ENCODE measurements around the gene DDX52.

The DDX52 gene

DNA sequence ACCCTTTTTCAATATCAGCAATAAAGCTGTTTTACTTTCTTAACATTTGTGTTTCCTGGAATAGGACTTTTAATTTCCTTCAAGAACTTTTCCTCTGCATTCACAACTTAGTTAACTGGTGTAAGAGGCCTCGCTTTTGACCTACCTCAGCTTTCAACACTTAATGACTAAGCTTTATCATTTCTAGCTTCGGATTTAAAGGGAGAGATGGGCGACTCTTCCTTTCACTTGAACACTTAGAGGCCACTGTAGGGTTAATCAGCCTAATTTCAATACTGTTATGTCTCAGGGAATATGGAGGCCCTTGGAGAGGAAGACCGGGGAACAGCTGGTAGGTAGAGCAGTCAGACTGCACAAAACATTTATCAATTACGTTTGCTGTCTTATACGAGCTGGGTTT lies 38.7 kb downstream of the DDX52 start:
- in situ Hi-C loops (cut with HindIII; ENCODE audit: low sequenced_read_pairs): no loop called here
- TF ChIP-seq, protein P1, sequence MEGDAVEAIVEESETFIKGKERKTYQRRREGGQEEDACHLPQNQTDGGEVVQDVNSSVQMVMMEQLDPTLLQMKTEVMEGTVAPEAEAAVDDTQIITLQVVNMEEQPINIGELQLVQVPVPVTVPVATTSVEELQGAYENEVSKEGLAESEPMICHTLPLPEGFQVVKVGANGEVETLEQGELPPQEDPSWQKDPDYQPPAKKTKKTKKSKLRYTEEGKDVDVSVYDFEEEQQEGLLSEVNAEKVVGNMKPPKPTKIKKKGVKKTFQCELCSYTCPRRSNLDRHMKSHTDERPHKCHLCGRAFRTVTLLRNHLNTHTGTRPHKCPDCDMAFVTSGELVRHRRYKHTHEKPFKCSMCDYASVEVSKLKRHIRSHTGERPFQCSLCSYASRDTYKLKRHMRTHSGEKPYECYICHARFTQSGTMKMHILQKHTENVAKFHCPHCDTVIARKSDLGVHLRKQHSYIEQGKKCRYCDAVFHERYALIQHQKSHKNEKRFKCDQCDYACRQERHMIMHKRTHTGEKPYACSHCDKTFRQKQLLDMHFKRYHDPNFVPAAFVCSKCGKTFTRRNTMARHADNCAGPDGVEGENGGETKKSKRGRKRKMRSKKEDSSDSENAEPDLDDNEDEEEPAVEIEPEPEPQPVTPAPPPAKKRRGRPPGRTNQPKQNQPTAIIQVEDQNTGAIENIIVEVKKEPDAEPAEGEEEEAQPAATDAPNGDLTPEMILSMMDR (IDR thresholded peaks at IDR 0.05; ENCODE audit: low read depth, low read length, missing control alignments): no peak
- no peak overlapping the region for H3K4me3 ChIP-seq (ENCODE audit: low read depth, low read length)
- no peak for DNase-seq (ENCODE audit: low read depth)

DNA sequence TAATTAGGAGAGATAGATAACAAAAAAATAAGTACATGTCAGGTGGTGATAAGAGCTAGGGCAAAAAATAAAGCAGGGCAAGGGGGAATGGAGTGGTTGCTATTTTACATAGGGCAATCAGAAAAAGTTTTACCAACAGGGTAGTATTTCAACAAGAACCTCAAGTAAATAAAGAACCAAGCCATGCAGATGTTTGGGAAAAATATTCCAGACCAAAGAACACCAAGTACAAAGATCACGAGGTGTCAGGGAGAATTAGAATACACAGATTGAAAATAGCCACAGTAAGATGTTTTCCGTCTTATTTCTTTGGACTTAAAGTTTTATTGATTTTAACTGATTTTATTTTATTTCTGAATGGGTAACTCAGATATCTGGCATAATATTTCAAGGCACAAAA lies 45.1 kb downstream of the DDX52 start:
- no peak overlapping the region for H3K4me3 ChIP-seq (ENCODE audit: low read depth, low read length)
- TF ChIP-seq, protein P1 (IDR thresholded peaks at IDR 0.05; ENCODE audit: low read depth, low read length, missing control alignments): no peak
- in situ Hi-C loops (cut with HindIII; ENCODE audit: low sequenced_read_pairs): no loop called here
- DNase-seq (ENCODE audit: low read depth): no peak

DNA sequence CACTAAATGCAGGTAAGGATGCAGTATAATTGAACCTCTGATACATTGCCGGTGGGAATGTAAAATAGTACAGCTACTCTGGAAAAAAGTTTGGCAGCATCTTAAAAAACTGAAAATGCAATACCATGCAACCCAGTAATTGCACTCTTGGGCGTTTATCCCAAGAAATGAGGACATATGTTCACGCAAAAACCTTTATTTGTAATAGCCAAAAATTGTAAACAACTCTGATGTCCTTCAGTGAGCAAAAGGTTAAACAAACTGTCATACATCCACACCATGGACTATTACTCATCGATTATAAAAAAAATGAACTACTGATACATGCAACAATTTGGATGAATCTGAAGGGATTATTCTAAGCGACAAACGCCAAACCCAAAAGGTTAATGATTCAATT lies 51.0 kb downstream of the DDX52 start:
- no peak for DNase-seq (ENCODE audit: low read depth)
- in situ Hi-C loops (cut with HindIII; ENCODE audit: low sequenced_read_pairs): no loop called here
- H3K4me3 ChIP-seq (ENCODE audit: low read depth, low read length): no peak overlapping the region
- TF ChIP-seq, protein P1 (IDR thresholded peaks at IDR 0.05; ENCODE audit: low read depth, low read length, missing control alignments): no peak

DNA sequence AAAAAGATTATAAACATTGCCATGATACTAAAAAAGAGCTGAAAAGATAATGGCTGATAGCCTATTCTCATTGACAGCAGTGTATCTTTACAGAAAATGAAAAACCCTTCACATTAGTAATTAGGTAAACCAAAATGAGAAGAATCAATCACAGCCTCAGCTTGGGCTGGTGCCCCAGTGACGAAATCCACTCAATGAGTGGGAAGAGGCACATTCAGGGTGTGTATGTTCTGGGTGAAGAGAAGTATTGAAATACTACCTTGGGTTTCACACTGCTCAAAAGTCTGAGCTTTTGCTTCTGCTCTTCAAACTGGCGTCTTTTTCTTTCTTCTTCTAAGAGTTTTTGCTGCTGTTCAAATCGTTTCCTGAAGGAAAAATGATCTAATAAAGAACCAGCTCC lies 58.2 kb downstream of the DDX52 start:
- in situ Hi-C loops (cut with HindIII; ENCODE audit: low sequenced_read_pairs): no loop called here
- no peak overlapping the region for H3K4me3 ChIP-seq (ENCODE audit: low read depth, low read length)
- no peak for DNase-seq (ENCODE audit: low read depth)
- TF ChIP-seq, protein P1 (IDR thresholded peaks at IDR 0.05; ENCODE audit: low read depth, low read length, missing control alignments): no peak

DNA sequence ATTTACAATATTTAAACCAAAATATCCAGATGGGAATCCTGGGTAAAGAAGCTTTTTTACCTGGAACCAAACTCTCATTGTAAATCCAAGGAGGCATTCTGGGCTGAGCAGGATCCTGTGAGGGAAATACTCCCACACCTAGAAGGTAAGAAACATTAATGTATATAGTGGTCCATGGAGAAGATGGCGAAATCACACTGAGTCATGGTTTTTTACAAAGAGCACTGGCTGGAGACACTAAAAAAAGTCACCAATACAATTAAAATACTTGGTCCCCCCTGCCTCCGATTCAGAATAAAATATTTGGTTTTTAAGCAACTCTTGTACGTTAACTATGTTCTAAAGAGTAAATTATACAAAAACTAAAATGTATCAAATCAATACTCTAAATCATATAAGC lies 67.0 kb downstream of the DDX52 start:
- in situ Hi-C loops (cut with HindIII; ENCODE audit: low sequenced_read_pairs): no loop called here

DNA sequence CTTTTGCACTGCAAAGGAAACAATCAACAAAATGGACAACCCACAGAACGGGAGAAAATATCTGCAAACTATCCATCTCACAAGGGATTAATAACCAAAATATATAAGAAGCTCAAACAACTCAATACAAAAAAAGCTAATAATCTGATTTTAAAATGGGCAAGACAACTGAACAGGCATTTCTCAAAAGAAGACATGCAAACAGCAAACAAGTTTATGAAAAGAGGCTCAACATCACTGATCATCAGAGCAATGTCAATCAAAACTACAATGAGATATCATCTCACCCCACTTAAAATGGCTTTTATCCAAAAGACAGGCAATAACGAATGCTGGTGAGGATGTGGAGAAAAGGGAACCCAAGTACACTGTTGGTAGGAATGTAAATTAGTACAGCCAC lies 68.8 kb downstream of the DDX52 start:
- in situ Hi-C loops (cut with HindIII; ENCODE audit: low sequenced_read_pairs): no loop called here
- TF ChIP-seq, protein P1 (IDR thresholded peaks at IDR 0.05; ENCODE audit: low read depth, low read length, missing control alignments): no peak

More for the DNA sequence above, 67.0 kb downstream of the DDX52 start:
- no peak overlapping the region for H3K4me3 ChIP-seq (ENCODE audit: low read depth, low read length)
- TF ChIP-seq, protein P1 (IDR thresholded peaks at IDR 0.05; ENCODE audit: low read depth, low read length, missing control alignments): no peak
- no peak for DNase-seq (ENCODE audit: low read depth)

DNA sequence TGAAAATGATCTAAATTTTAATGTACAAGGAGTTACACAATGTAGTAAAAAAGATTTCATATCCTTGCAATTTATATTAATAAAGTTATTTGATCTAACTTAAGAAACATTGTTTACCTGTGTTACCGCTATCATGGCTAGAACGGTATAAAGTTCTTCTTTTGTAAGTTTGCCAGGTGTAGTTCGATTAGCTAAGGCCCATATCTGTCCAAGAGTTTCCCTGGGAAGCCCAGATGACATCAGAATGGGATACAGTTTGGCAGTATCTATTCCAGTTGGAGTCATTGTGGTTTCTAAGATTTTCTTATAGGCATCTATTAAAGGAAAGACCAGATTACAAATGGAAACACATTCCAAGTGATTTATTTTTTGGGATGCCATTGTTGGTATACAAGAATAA lies 71.6 kb downstream of the DDX52 start:
- TF ChIP-seq, protein P1 (IDR thresholded peaks at IDR 0.05; ENCODE audit: low read depth, low read length, missing control alignments): no peak
- H3K4me3 ChIP-seq (ENCODE audit: low read depth, low read length): no peak overlapping the region
- in situ Hi-C loops (cut with HindIII; ENCODE audit: low sequenced_read_pairs): no loop called here
- DNase-seq (ENCODE audit: low read depth): no peak

More for the DNA sequence above, 68.8 kb downstream of the DDX52 start:
- no peak overlapping the region for H3K4me3 ChIP-seq (ENCODE audit: low read depth, low read length)
- DNase-seq (ENCODE audit: low read depth): no peak

All from astrocyte of the cerebellum (primary cell).